ENCODE data around the gene SEC24D.

The SEC24D gene

DNA sequence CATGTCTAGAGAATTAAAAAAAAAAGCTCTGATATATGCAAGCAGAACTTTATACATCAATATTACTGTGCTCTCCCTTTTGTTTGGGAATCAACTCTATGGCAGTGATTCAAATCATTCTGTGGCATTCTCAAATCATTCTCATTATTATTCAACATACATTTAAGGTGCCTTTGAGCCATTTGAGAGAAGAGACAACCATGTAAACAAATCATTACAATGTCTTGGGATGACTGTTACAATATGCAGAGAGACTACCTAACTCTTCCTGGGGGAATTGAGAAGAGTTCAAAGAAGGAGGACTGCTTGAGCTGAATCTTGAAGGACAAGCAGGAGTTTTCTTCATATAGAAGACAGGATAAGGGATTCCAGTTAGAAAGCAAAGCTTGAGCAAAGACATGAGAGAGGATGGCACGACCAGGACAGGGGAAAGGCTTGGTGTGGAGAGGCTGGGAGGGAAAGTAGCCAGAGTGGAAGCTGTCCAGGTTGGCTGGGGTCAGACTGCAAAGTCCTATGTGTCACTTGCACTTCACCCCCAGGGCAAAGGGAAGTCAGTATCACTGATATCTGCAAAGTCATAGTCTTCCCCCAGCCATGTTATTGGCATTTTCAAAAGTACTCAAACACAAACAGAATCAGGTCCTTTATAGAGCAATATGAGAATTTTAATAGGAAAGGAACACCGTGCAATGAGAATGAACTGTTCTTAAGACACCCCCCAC, 9.0 kb downstream of the SEC24D start:
- H3K4me1 ChIP-seq (ENCODE audit: control insufficient read depth, insufficient read depth, low read length, unreplicated experiment) = peaks cover 64% of the 10 kb centered on the region
- H3K79me2 ChIP-seq (ENCODE audit: control insufficient read depth, insufficient read depth, low read length, unreplicated experiment) = peaks cover 96% of the 10 kb centered on the region
- no peak overlapping the region for H2AFZ ChIP-seq (ENCODE audit: low read length, unreplicated experiment)
- peaks cover 56% of the 10 kb centered on the region for H3K36me3 ChIP-seq (ENCODE audit: insufficient read depth, low read length)
- H3K4me3 ChIP-seq (ENCODE audit: low read depth, low read length) = peak overlapping the region; percentile 41
- no peaks in the 10 kb centered on the region for H3K27me3 ChIP-seq (ENCODE audit: insufficient read depth, low read length)
- H3K27ac ChIP-seq (ENCODE audit: low read depth, low read length) = 0 out of 2 replicates have a peak overlapping the region, but pooled peaks have one; percentile 9

DNA sequence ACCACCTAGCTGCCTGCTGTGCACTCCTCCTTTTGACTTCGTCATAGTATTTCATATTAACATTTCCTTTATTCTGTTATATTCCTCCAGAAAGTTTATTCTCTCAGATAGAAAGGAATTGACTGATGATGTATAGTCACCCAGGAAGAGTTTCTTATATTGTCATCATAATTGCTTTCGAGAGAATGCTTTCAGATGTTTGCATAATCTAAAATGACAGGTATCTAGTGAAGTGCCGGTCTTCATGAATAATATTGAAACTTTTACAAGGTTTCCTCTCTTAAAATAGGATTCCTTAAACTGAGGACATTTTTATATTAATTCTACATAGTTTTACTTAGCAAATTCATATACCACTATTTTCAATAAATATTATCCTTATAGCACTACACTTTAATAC, 10.1 kb downstream of the SEC24D start:
- Histone ChIP-seq H2AFZ (ENCODE audit: low read length, unreplicated experiment) (no peak overlapping the region), H3K4me3 (ENCODE audit: low read depth, low read length) (no peak overlapping the region), H3K4me1 (ENCODE audit: control insufficient read depth, insufficient read depth, low read length, unreplicated experiment) (peaks cover 63% of the 10 kb centered on the region), H3K27me3 (ENCODE audit: insufficient read depth, low read length) (no peaks in the 10 kb centered on the region), H3K27ac (ENCODE audit: low read depth, low read length) (no peak overlapping the region), H3K36me3 (ENCODE audit: insufficient read depth, low read length) (peaks cover 55% of the 10 kb centered on the region), H3K79me2 (ENCODE audit: control insufficient read depth, insufficient read depth, low read length, unreplicated experiment) (peaks cover 93% of the 10 kb centered on the region)

DNA sequence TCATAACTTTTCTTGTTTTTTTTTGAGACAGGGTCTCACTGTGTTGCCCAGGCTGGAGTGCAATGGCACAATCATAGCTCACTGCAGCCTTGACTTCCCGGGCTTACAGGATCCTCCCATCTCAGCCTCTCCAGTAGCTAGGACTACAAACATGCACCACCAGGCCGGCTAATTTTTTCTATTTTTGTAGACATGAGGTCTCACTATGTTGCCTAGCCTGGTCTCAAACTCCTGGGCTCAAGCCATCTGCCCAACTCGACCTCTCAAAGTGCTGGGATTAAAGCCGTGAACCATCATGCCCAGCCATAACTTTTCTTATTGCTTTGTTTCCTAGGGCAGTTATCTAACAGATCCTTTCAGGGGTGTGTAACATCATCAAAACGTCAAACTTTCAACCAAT, 11.8 kb downstream of the SEC24D start:
- Histone ChIP-seq H3K4me3 (ENCODE audit: low read depth, low read length) (no peak overlapping the region), H3K36me3 (ENCODE audit: insufficient read depth, low read length) (peaks cover 47% of the 10 kb centered on the region), H2AFZ (ENCODE audit: low read length, unreplicated experiment) (no peak overlapping the region), H3K79me2 (ENCODE audit: control insufficient read depth, insufficient read depth, low read length, unreplicated experiment) (peaks cover 91% of the 10 kb centered on the region), H3K27ac (ENCODE audit: low read depth, low read length) (no peak overlapping the region), H3K4me1 (ENCODE audit: control insufficient read depth, insufficient read depth, low read length, unreplicated experiment) (peaks cover 60% of the 10 kb centered on the region), H3K27me3 (ENCODE audit: insufficient read depth, low read length) (no peaks in the 10 kb centered on the region)

DNA sequence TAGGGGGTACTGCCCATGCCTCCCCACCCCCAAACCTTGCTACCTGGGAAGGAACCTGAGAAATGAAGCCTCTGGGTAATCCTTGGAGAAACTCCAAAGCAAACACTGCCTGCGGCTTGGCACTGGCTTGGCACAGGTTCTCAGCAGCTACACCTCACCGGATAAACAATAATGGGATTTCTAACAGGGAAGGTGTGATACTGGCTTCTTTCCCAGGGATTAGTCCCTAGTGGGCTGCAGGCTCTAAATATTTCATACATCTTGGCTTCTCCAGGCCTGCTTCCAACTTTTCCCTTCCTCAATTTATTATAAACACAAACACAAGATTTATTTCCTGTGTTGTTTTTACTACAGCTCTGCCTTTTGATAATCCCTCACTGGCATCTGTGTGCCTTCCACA, 12.5 kb downstream of the SEC24D start:
- H3K79me2 ChIP-seq (ENCODE audit: control insufficient read depth, insufficient read depth, low read length, unreplicated experiment) = peaks cover 91% of the 10 kb centered on the region
- H3K36me3 ChIP-seq (ENCODE audit: insufficient read depth, low read length) = peaks cover 45% of the 10 kb centered on the region

DNA sequence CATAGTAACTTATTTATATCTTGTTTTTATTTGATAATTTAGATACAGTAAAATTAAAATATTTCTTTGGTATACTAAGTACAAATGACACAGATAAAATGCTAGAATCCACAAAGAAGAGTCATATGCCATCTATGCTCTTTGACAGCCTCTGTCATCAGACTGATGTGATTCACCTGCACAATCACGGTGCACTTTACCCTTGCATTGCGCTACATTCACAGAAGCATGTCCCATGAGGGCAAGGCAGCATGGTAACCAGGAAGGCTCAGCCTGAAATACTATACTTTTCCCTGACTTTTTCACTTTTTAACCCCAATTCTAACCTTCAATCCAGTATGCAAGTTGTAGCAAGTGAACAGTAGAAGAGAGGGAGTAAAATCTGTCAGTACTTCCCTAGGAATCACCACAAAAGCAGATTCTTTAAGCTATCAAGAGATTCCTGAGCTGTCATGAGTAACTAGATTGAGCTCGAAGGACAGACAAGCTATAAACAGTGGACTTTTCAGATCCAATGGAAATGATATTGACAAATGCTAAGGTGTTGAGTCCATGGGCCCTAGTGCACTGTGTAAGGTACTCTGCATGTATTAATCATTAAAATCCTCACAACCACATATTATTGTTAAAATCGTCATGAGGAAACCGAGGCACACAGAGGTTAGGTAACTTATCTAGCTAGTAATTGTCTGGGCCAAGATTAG, 14.2 kb downstream of the SEC24D start:
- Histone ChIP-seq H3K4me3 (ENCODE audit: low read depth, low read length) (no peak overlapping the region), H3K79me2 (ENCODE audit: control insufficient read depth, insufficient read depth, low read length, unreplicated experiment) (peaks cover 87% of the 10 kb centered on the region), H2AFZ (ENCODE audit: low read length, unreplicated experiment) (no peak overlapping the region), H3K27me3 (ENCODE audit: insufficient read depth, low read length) (no peaks in the 10 kb centered on the region), H3K27ac (ENCODE audit: low read depth, low read length) (no peak overlapping the region), H3K4me1 (ENCODE audit: control insufficient read depth, insufficient read depth, low read length, unreplicated experiment) (peaks cover 48% of the 10 kb centered on the region), H3K36me3 (ENCODE audit: insufficient read depth, low read length) (peaks cover 46% of the 10 kb centered on the region)

More for the DNA sequence above, 12.5 kb downstream of the SEC24D start:
- H2AFZ ChIP-seq (ENCODE audit: low read length, unreplicated experiment) = no peak overlapping the region
- peaks cover 56% of the 10 kb centered on the region for H3K4me1 ChIP-seq (ENCODE audit: control insufficient read depth, insufficient read depth, low read length, unreplicated experiment)
- H3K4me3 ChIP-seq (ENCODE audit: low read depth, low read length) = no peak overlapping the region
- H3K27me3 ChIP-seq (ENCODE audit: insufficient read depth, low read length) = no peaks in the 10 kb centered on the region
- no peak overlapping the region for H3K27ac ChIP-seq (ENCODE audit: low read depth, low read length)

DNA sequence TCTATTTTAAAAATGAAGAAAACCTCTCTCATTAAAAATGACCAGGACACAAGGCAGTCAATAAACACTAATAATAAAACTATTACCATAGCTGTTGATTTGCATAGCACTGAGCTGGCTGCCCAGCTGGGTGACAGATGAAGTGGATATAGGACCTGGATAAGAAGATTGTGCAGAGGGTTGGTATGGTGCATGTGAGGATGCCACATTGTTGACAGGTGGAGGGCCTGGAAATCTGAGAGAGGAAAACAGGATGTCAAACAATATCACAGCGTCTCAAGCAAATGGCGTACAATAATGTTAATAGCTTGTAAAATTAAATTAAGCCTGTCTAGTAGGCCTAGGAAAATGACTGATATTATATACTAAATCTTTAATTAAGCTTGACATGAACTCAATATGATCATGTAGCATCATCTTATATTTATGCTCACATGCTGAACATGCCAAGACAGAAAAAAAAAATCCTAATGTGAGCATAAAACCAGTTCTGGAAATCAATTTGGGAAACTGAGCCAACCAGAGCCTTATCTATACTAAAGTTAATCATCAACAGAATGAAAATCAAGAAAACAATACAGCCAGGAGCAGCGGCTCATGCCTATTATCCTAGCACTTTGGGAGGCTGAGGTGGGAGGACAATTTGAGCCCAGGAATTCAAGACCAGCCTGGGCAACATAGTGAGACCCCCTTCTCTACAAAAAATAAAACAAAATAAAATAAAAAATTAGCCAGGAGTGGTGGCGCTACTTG, 18.6 kb downstream of the SEC24D start:
- Histone ChIP-seq H2AFZ (ENCODE audit: low read length, unreplicated experiment) (no peak overlapping the region), H3K4me3 (ENCODE audit: low read depth, low read length) (no peak overlapping the region), H3K27ac (ENCODE audit: low read depth, low read length) (0 out of 2 replicates have a peak overlapping the region, but pooled peaks have one; percentile 22), H3K4me1 (ENCODE audit: control insufficient read depth, insufficient read depth, low read length, unreplicated experiment) (peaks cover 15% of the 10 kb centered on the region), H3K27me3 (ENCODE audit: insufficient read depth, low read length) (no peaks in the 10 kb centered on the region), H3K79me2 (ENCODE audit: control insufficient read depth, insufficient read depth, low read length, unreplicated experiment) (peaks cover 80% of the 10 kb centered on the region), H3K36me3 (ENCODE audit: insufficient read depth, low read length) (peaks cover 58% of the 10 kb centered on the region)

DNA sequence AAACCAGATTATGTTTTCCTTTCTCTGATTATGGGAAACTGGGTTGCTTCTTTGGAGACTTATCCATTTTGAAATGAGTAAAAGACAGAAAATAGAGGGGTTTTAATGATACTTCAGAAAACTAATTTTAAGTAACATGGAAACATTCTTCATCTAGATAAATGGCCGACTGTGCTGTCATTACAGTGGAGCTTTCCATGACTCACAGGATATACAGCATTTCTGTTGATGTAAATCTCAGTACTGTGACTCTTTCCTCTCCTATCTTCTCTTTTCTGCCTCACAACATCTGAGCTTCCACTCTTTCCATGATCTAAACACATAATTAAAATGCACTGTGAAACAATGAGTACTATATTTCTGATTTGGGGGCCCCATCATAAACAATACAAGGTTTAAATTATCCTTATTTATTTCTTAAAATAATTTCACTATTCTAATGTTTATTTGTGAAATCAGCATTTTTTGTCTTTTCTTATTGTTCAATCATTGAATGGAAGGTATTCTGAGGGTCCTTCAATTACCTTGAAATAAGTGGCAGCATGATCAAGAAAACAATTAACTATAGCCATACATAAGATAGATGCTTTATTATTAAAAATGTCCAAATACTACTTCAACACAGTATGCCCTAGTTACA, 19.3 kb downstream of the SEC24D start:
- Histone ChIP-seq H2AFZ (ENCODE audit: low read length, unreplicated experiment) (no peak overlapping the region), H3K4me1 (ENCODE audit: control insufficient read depth, insufficient read depth, low read length, unreplicated experiment) (peaks cover 15% of the 10 kb centered on the region), H3K27me3 (ENCODE audit: insufficient read depth, low read length) (no peaks in the 10 kb centered on the region), H3K79me2 (ENCODE audit: control insufficient read depth, insufficient read depth, low read length, unreplicated experiment) (peaks cover 78% of the 10 kb centered on the region), H3K27ac (ENCODE audit: low read depth, low read length) (peak overlapping the region; percentile 22; the same call in 1 of the 2 replicates), H3K36me3 (ENCODE audit: insufficient read depth, low read length) (peaks cover 57% of the 10 kb centered on the region), H3K4me3 (ENCODE audit: low read depth, low read length) (no peak overlapping the region)

DNA sequence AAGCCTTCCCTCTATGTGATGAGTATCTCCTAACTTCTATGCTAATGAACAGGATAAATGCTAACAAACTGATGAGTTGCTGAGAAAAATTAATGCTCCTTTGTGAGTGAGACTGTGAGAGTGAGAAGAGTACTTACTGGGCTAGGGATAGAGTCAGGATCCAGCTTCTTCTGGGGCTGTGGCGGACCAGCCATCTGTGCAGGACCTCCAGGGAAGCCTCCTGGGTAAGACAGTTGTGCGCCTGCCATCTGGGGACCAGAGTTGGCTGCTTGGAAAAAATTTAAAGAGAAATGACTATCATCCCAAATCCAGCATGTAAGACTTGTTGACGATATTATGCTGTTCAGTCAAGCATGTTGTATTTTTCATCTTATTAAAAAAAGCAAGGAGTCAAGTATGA, 21.0 kb downstream of the SEC24D start:
- Histone ChIP-seq H3K27ac (ENCODE audit: low read depth, low read length) (no peak overlapping the region), H3K79me2 (ENCODE audit: control insufficient read depth, insufficient read depth, low read length, unreplicated experiment) (peaks cover 75% of the 10 kb centered on the region), H3K4me1 (ENCODE audit: control insufficient read depth, insufficient read depth, low read length, unreplicated experiment) (peaks cover 29% of the 10 kb centered on the region), H2AFZ (ENCODE audit: low read length, unreplicated experiment) (no peak overlapping the region), H3K36me3 (ENCODE audit: insufficient read depth, low read length) (peaks cover 60% of the 10 kb centered on the region), H3K27me3 (ENCODE audit: insufficient read depth, low read length) (no peaks in the 10 kb centered on the region), H3K4me3 (ENCODE audit: low read depth, low read length) (no peak overlapping the region)

DNA sequence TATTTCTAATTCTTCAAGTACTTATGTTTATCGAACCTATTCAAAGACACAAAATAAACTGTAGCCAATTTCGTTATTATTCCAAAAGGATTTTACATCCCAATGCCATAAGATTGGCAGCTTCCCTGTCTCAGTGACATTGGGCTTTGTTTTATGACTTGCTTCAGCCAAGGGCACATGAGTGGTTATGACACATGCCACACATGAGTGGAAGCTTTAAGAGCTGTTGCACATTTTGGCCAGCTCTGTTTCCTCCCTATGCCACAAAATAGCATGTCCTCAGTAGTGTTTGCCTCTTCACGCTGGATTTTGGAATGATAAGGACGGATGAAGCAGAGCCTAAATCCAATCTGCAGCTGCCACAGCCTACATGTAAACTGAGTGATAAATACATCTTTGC, 21.9 kb downstream of the SEC24D start:
- Histone ChIP-seq H3K27me3 (ENCODE audit: insufficient read depth, low read length) (no peaks in the 10 kb centered on the region), H2AFZ (ENCODE audit: low read length, unreplicated experiment) (no peak overlapping the region), H3K4me3 (ENCODE audit: low read depth, low read length) (no peak overlapping the region), H3K36me3 (ENCODE audit: insufficient read depth, low read length) (peaks cover 67% of the 10 kb centered on the region), H3K79me2 (ENCODE audit: control insufficient read depth, insufficient read depth, low read length, unreplicated experiment) (peaks cover 78% of the 10 kb centered on the region), H3K27ac (ENCODE audit: low read depth, low read length) (no peak overlapping the region), H3K4me1 (ENCODE audit: control insufficient read depth, insufficient read depth, low read length, unreplicated experiment) (peaks cover 29% of the 10 kb centered on the region)

DNA sequence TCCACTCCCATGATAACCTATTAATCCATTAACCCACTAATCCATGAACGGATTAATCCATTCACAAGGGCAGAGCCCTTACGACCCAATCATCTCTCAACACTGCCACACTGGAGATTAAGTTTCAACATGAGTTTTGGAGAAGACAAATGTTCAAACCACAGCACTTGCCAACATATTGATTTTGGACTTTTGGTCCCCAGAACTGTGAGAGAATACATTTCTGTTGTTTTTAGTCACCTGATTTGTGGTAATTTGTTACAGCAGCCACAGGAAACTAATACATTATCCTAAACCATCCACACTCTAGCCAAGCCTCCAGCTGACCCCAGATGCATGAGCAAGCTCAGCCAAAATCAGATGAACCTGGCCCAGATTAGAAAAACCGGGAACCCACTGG, 22.4 kb downstream of the SEC24D start:
- peaks cover 29% of the 10 kb centered on the region for H3K4me1 ChIP-seq (ENCODE audit: control insufficient read depth, insufficient read depth, low read length, unreplicated experiment)
- no peaks in the 10 kb centered on the region for H3K27me3 ChIP-seq (ENCODE audit: insufficient read depth, low read length)
- H3K79me2 ChIP-seq (ENCODE audit: control insufficient read depth, insufficient read depth, low read length, unreplicated experiment) = peaks cover 74% of the 10 kb centered on the region
- H3K4me3 ChIP-seq (ENCODE audit: low read depth, low read length) = no peak overlapping the region
- peaks cover 65% of the 10 kb centered on the region for H3K36me3 ChIP-seq (ENCODE audit: insufficient read depth, low read length)
- H3K27ac ChIP-seq (ENCODE audit: low read depth, low read length) = no peak overlapping the region
- no peak overlapping the region for H2AFZ ChIP-seq (ENCODE audit: low read length, unreplicated experiment)

All from ACC112 (cell line).